ENCODE results near the gene SAC3D1. TPM values are rescaled to one million over a fixed set of nuclear protein-coding genes. Genes with fewer than 3 reads are reported as not detected.

SAC3D1 gene
- polyA plus RNA-seq, 1 of the 3 experiments (the other 2 are of a cell fraction) = 22.5 TPM

GRCh38 chr11:65085446-65085845, 44.4 kb downstream of the SAC3D1 start:
- Histone ChIP-seq H2AFZ (ENCODE audit: low read depth) (no peak overlapping the region), H3K9me2 (no peaks in the 10 kb centered on the region), H3K9ac (peak overlapping the region; percentile 89; the same call in 1 of the 2 replicates), H3K4me1 (ENCODE audit: control insufficient read depth in 1 of 2, insufficient read depth in 2 of 2, low read depth in 1 of 2, low read length in 1 of 2) (peaks cover 8 to 20% of the 10 kb centered on the region in 2 experiments), H3F3A (replicated peaks; ENCODE audit: insufficient read depth) (no peaks in the 10 kb centered on the region), H3K4me3 (ENCODE audit: low read depth in 2 of 2, low read length in 1 of 2) (peak overlapping the region; percentile 87 to 92; a peak in 2 of 4 replicates), H3K27ac (ENCODE audit: low read depth in 2 of 2, low read length in 1 of 2) (no peak overlapping the region), H3K4me2 (peak overlapping the region; percentile 83), H3K36me3 (replicated peaks in 1 of 2; ENCODE audit: control insufficient read depth in 1 of 2, insufficient read depth in 2 of 2, low read length in 1 of 2) (peaks cover 11 to 39% of the 10 kb centered on the region in 2 experiments), H4K20me1 (ENCODE audit: insufficient read depth) (no peaks in the 10 kb centered on the region), H3K9me3 (no peaks in the 10 kb centered on the region), H3K79me2 (ENCODE audit: insufficient read depth) (peaks cover 52% of the 10 kb centered on the region), H3K27me3 (ENCODE audit: insufficient read depth) (no peaks in the 10 kb centered on the region)
- ChIA-PET POLR2A (interaction anchor here (1.6 kb wide), 1 partner anchor 49 kb away, joined by 4 read pairs; the partner anchor contains the start of gene SYVN1), CTCF (interaction anchor here (0.6 to 1.6 kb wide), 5 partner anchors 9 to 222 kb away, joined by 3 to 6 read pairs (median 3); partner anchors contain the start of genes ARL2 and TM7SF2)
- WGBS (ENCODE audit: low lambda C conversion rate) = 100% methylated on average over 4 of the region's 4 CpGs
- no peak for TF ChIP-seq CTCF (IDR thresholded peaks at IDR 0.05)
- TF ChIP-seq TCF12 (IDR thresholded peaks at IDR 0.05) = no peak
- no peak for TF ChIP-seq RFX5 (IDR thresholded peaks at IDR 0.05; ENCODE audit: low read length)
- no peak for TF ChIP-seq REST (IDR thresholded peaks at IDR 0.05; ENCODE audit: low read depth, low read length)
- no peak for TF ChIP-seq NRF1 (IDR thresholded peaks at IDR 0.05; ENCODE audit: low read depth, low read length)
- TF ChIP-seq YY1 (IDR thresholded peaks at IDR 0.05; ENCODE audit: low read depth) = no peak
- TF ChIP-seq TAF1 (IDR thresholded peaks at IDR 0.05; ENCODE audit: borderline replicate concordance, low read depth, low read length) = no peak
- no peak for TF ChIP-seq GABPA (IDR thresholded peaks at IDR 0.05; ENCODE audit: low read depth)
- TF ChIP-seq CHD2 (IDR thresholded peaks at IDR 0.05; ENCODE audit: low read length, partially characterized antibody) = no peak
- no peak for TF ChIP-seq GATA2 (CRISPR knock-in tag; IDR thresholded peaks at IDR 0.05)
- TF ChIP-seq SIN3A (IDR thresholded peaks at IDR 0.05; ENCODE audit: borderline replicate concordance, low read depth, low read length) = no peak
- TF ChIP-seq NFIC (IDR thresholded peaks at IDR 0.05; ENCODE audit: borderline replicate concordance) = no peak
- no peak for TF ChIP-seq EZH2phosphoT487 (IDR thresholded peaks at IDR 0.05; ENCODE audit: borderline replicate concordance, low read depth)
- no peak for DNase-seq

Data from SK-N-SH (cell line).